Measurements from ENCODE around the gene DIP2C.
"Not testable (repeated sequence)": the region's sequence is repeated elsewhere in the genome, so short reads cannot be mapped to it uniquely, and the experiment has no call there.

Gene DIP2C

GRCh38 chr10:267705-268104, 421.8 kb downstream of the DIP2C start:
- no peak for DNase-seq
- peaks cover 4% of the 10 kb centered on the region for H3K27me3 Mint-ChIP-seq
- H3K36me3 Mint-ChIP-seq: no peaks in the 10 kb centered on the region
- no peak overlapping the region for H3K4me3 Mint-ChIP-seq
- H3K4me1 Mint-ChIP-seq: no peaks in the 10 kb centered on the region
- H3K27ac Mint-ChIP-seq: no peak overlapping the region
- CTCF ChIA-PET: no interaction called here
- no peaks in the 10 kb centered on the region for H3K9me3 Mint-ChIP-seq

DNA sequence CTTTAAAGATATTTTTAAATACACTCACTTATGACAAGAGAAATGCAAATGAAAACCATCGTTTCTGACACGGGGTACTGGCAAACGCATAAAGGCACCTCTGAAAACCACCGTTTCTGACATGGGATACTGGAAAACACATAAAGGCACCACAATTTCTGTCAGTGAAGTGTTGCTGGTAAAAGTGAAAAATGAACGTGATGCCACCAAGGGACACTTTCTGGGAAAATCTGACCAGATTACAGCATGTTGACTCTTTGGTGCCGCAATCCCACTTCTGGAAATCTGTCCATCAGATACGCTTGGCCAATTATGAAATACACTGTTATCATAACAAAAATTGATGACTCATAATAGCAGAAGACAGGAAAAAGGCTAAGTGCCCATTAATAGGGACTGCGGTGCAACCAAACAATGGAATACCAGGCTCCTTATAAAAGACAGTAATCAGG, 422.5 kb downstream of the DIP2C start:
- Mint-ChIP-seq H3K4me1 (no peaks in the 10 kb centered on the region), H3K4me3 (no peak overlapping the region), H3K9me3 (no peaks in the 10 kb centered on the region), H3K27me3 (peaks cover 4% of the 10 kb centered on the region), H3K36me3 (no peaks in the 10 kb centered on the region), H3K27ac (no peak overlapping the region)
- CTCF ChIA-PET: no interaction called here
- no peak for DNase-seq

GRCh38 chr10:265816-266588, 423.5 kb downstream of the DIP2C start:
- CTCF ChIA-PET, H3K9me3 Mint-ChIP-seq, H3K27ac Mint-ChIP-seq, DNase-seq, H3K4me1 Mint-ChIP-seq, H3K27me3 Mint-ChIP-seq, H3K4me3 Mint-ChIP-seq, H3K36me3 Mint-ChIP-seq: not testable (repeated sequence)

DNA sequence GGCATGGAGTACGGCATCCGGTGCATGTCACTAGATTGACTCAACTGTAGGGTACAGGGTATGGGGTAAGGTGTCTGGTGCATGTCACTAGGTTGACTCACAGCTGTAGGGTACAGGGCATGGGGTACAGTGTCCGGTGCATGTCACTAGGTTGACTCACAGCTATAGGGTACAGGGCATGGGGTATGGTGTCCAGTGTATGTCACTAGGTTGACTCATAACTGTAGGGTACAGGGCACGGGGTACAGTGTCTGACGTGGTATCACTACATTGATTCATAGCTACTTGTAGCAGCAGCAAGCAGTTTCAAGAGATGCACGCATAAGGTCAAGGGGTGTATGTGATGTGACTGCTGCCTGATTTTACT, 424.4 kb downstream of the DIP2C start:
- CTCF ChIA-PET, H3K4me3 Mint-ChIP-seq, H3K36me3 Mint-ChIP-seq, H3K27me3 Mint-ChIP-seq, H3K27ac Mint-ChIP-seq, DNase-seq, H3K4me1 Mint-ChIP-seq, H3K9me3 Mint-ChIP-seq: not testable (repeated sequence)

DNA sequence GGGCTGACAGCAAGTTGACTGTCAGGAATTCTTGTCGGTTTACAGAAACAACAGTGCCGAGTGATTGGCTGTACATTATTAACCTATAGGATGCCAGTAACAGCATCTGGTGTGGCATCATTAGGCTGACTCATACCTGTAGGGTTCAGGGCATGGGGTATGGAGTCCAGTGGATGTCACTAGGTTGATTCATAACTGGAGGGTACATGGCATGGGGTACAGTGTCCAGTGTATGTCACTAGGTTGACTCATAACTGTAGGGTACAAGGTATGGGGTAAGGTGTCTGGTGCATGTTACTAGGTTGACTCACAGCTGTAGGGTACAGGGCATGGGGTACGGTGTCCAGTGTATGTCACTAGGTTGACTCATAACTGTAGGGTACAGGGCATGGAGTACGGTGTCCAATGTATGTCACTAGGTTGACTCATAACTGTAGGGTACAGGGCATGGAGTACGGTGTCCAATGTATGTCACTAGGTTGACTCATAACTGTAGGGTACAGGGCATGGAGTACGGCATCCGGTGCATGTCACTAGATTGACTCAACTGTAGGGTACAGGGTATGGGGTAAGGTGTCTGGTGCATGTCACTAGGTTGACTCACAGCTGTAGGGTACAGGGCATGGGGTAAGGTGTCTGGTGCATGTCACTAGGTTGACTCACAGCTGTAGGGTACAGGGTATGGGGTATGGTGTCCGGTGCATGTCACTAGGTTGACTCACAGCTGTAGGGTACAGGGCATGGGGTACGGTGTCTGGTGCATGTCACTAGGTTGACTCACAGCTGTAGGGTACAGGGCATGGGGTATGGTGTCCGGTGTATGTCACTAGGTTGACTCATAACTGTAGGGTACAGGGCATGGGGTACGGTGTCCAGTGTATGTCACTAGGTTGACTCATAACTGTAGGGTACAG, 425.1 kb downstream of the DIP2C start:
- H3K36me3 Mint-ChIP-seq, H3K4me3 Mint-ChIP-seq, H3K4me1 Mint-ChIP-seq, H3K27ac Mint-ChIP-seq, DNase-seq, H3K27me3 Mint-ChIP-seq, H3K9me3 Mint-ChIP-seq, CTCF ChIA-PET: not testable (repeated sequence)

DNA sequence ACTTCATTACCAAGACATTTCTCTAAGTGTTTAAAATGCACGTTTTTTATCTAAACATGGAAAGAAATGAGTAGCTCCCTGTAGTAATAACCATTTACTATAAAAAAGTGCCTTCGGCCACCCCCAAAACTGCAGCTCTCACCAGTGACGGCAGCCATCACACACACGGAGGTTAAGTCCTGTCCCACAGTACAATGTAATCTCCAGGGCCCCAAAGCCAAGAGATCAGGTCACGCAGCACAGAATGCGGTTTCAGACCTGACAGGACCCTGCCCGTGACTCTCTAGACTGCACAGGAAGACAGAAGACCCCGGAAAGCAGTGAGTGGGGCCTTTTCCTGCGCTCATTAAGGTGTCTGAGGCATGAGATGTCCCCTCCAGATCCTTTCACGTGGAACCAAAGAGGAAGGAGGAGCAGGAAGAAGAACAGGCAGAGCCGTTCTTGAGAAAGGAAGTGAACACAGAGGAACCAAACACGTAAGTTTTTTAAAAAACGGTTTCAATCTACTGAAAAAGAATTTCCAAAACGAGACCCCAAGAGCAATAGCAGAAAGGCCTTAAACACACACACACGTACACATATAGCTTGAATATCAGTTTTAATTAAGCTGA, 428.5 kb downstream of the DIP2C start:
- H3K27me3 Mint-ChIP-seq: no peaks in the 10 kb centered on the region
- H3K36me3 Mint-ChIP-seq: peaks cover 3% of the 10 kb centered on the region
- H3K4me1 Mint-ChIP-seq: peaks cover 2% of the 10 kb centered on the region
- CTCF ChIA-PET: no interaction called here
- no peak for DNase-seq
- no peaks in the 10 kb centered on the region for H3K9me3 Mint-ChIP-seq
- no peak overlapping the region for H3K27ac Mint-ChIP-seq
- no peak overlapping the region for H3K4me3 Mint-ChIP-seq

DNA sequence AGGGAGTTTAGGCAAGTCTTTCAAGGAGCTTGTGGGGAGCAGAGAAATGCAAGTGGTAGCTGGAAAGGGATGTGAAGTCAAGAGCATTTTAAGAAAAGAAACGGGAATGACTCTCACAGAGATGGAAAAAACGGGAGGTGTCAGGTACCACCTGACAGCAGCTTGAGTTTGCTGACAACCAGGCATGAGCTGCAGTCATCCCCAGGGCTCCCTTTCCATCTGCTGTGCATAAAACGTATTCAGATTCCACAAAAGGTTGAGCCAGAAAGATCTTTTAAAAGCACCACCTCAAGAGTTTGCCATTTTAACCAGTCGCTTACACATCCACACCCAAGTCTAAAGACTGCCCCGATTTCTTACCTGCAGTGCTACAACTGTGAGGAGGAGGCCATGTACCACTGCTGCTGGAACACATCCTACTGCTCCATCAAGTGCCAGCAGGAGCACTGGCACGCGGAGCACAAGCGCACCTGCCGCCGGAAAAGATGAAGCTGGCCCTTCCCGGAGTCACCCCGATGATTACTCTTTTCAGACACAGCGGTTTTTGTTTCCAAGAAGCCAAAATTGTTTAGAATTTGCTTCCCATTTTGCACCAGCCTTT, 437.4 kb downstream of the DIP2C start:
- peaks cover 37% of the 10 kb centered on the region for H3K36me3 Mint-ChIP-seq
- H3K9me3 Mint-ChIP-seq: no peaks in the 10 kb centered on the region
- H3K27ac Mint-ChIP-seq: no peak overlapping the region
- no peaks in the 10 kb centered on the region for H3K27me3 Mint-ChIP-seq
- no peak for DNase-seq
- H3K4me3 Mint-ChIP-seq: no peak overlapping the region
- H3K4me1 Mint-ChIP-seq: no peaks in the 10 kb centered on the region
- CTCF ChIA-PET: no interaction called here

DNA sequence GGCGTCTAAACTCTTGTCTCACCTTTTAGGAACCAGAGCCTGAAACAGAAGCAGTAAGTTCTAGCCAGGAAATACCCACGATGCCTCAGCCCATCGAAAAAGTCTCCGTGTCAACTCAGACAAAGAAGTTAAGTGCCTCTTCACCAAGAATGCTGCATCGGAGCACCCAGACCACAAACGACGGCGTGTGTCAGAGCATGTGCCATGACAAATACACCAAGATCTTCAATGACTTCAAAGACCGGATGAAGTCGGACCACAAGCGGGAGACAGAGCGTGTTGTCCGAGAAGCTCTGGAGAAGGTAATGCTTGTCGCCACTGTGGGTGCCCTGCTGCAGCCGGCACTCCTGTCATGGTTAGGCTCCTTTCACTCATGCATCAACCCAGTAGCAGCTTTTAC, 441.2 kb downstream of the DIP2C start:
- Mint-ChIP-seq H3K27me3 (no peaks in the 10 kb centered on the region), H3K9me3 (no peaks in the 10 kb centered on the region), H3K4me1 (no peaks in the 10 kb centered on the region), H3K36me3 (peaks cover 41% of the 10 kb centered on the region), H3K4me3 (no peak overlapping the region), H3K27ac (no peak overlapping the region)
- no peak for DNase-seq
- CTCF ChIA-PET: interaction anchor here (1.3 kb wide), 1 partner anchor 17 kb away, joined by 3 read pairs; no protein-coding TSS in a partner anchor

- H3K36me3 Mint-ChIP-seq: peaks cover 41% of the 10 kb centered on the region
- H3K27ac Mint-ChIP-seq: no peak overlapping the region
- H3K4me3 Mint-ChIP-seq: no peak overlapping the region
- DNase-seq: no peak
- H3K4me1 Mint-ChIP-seq: no peaks in the 10 kb centered on the region
- CTCF ChIA-PET: interaction anchor here (1.3 kb wide), 1 partner anchor 17 kb away, joined by 3 read pairs; no protein-coding TSS in a partner anchor
- H3K27me3 Mint-ChIP-seq: no peaks in the 10 kb centered on the region
- H3K9me3 Mint-ChIP-seq: no peaks in the 10 kb centered on the region
Measured at GRCh38 chr10:247480-247879, 442.0 kb downstream of the DIP2C start.

GRCh38 chr10:246431-246830, 443.0 kb downstream of the DIP2C start:
- H3K36me3 Mint-ChIP-seq: peaks cover 40% of the 10 kb centered on the region
- no peak overlapping the region for H3K27ac Mint-ChIP-seq
- no peak overlapping the region for H3K4me3 Mint-ChIP-seq
- H3K9me3 Mint-ChIP-seq: no peaks in the 10 kb centered on the region
- H3K4me1 Mint-ChIP-seq: no peaks in the 10 kb centered on the region
- no peak for DNase-seq
- H3K27me3 Mint-ChIP-seq: no peaks in the 10 kb centered on the region
- CTCF ChIA-PET: no interaction called here

DNA sequence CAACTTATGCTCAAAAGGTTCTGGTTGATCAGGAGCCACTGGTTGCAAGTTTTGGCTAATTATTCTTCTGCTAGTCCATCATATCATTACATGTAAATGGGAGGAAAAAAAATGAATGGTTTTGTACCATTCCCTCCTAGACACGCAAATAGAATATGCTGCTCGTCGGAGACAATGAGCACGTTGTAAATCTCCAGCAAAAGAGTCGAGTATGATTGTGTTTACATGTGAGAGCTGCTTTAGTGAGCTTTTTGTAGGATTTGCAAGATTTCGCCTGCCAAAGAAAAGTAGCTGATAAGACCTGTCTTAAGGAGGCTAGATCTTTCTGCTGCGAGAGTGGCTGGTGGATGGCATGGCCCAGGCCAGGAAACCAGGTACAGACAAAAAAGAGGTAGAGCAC, 445.2 kb downstream of the DIP2C start:
- H3K4me1 Mint-ChIP-seq: no peaks in the 10 kb centered on the region
- no peak overlapping the region for H3K27ac Mint-ChIP-seq
- no peaks in the 10 kb centered on the region for H3K9me3 Mint-ChIP-seq
- peaks cover 28% of the 10 kb centered on the region for H3K36me3 Mint-ChIP-seq
- CTCF ChIA-PET: interaction anchor here (1.2 kb wide), 1 partner anchor 22 kb away, joined by 3 read pairs; no protein-coding TSS in a partner anchor
- DNase-seq: no peak
- no peak overlapping the region for H3K4me3 Mint-ChIP-seq
- H3K27me3 Mint-ChIP-seq: no peaks in the 10 kb centered on the region

DNA sequence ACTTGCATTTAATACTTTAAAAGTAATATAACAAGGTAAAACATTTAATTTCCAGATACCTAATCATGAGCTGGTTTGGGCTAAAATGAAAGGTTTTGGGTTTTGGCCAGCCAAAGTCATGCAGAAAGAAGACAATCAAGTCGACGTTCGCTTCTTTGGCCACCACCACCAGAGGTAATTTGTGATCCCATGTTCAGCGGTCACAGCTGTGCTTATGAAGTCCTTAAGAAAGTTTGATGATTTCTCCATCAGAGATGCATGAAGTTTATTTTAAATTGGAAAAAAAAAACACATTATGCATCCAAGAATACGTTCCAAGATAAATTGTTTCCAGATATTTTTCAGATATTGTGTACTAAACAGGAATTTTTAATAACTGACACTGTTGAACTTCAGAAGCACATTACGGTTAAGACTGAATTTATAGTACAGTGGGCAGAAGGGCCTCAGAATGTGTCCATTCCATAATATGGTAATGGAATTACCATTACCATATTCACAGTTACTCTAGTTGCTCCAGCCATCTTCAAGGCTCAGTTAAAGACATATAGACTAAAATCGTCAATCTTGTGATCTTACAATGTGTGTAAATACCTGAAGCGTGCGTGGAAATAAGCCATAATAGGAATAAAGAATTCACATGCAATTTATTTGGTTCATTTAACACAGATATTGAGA, 447.4 kb downstream of the DIP2C start:
- H3K36me3 Mint-ChIP-seq: peaks cover 19% of the 10 kb centered on the region
- no peak for DNase-seq
- CTCF ChIA-PET: interaction anchor here (2.1 kb wide), 1 partner anchor 10 kb away, joined by 9 read pairs; no protein-coding TSS in a partner anchor

DNA sequence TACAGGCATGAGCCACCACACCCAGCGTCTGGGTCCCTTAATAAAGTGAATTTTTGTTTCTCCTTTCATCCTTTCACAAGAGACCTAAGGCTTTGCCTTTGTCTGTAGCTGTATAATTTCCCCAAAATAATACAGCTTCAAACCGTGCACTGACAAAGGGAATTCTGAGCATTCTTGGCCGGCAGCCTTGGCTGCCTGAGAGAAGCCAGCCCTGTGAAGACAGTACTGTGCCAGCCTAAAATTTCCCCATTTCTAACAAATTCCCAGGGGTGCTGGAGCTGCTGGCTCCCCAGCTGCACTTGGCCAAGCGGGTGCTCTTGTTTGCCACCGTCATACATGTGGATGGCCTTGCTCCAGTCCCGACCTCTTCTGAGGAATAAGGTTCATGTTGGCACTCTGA, 448.0 kb downstream of the DIP2C start:
- Mint-ChIP-seq H3K4me3 (no peak overlapping the region), H3K27ac (no peak overlapping the region), H3K9me3 (no peaks in the 10 kb centered on the region), H3K4me1 (no peaks in the 10 kb centered on the region), H3K27me3 (no peaks in the 10 kb centered on the region), H3K36me3 (peaks cover 13% of the 10 kb centered on the region)
- CTCF ChIA-PET: interaction anchor here (2.1 kb wide), 1 partner anchor 10 kb away, joined by 9 read pairs; no protein-coding TSS in a partner anchor
- DNase-seq: no peak

More for the DNA sequence above, 447.4 kb downstream of the DIP2C start:
- no peaks in the 10 kb centered on the region for H3K9me3 Mint-ChIP-seq
- H3K27me3 Mint-ChIP-seq: no peaks in the 10 kb centered on the region
- no peaks in the 10 kb centered on the region for H3K4me1 Mint-ChIP-seq
- H3K4me3 Mint-ChIP-seq: no peak overlapping the region
- H3K27ac Mint-ChIP-seq: no peak overlapping the region

- Mint-ChIP-seq H3K36me3 (peaks cover 9% of the 10 kb centered on the region), H3K27me3 (no peaks in the 10 kb centered on the region), H3K4me1 (peaks cover 7% of the 10 kb centered on the region), H3K27ac (no peak overlapping the region), H3K4me3 (no peak overlapping the region), H3K9me3 (no peaks in the 10 kb centered on the region)
- CTCF ChIA-PET: no interaction called here
- no peak for DNase-seq
Measured at GRCh38 chr10:239109-239508, 450.4 kb downstream of the DIP2C start.

Measured in activated naive CD4-positive, alpha-beta T cell treated with anti-CD3 and anti-CD28 coated beads, Interleukin-2, amount 10 ng/mL, durations not matched to agents 7 days and 5 days (primary cell).